ENCODE measurements around the gene IMPDH1.
A peak's percentile ranks its signal among the peaks of the same experiment; 100 is the strongest.

Gene IMPDH1

GRCh38 chr7:128398841-128399135 lies 11.0 kb downstream of the IMPDH1 start:
- TF ChIP-seq CEBPB (IDR thresholded peaks at IDR 0.05) (no peak), ZBTB7A (IDR thresholded peaks at IDR 0.05; ENCODE audit: low read depth) (no peak), TCF12 (IDR thresholded peaks at IDR 0.05; ENCODE audit: low read depth) (no peak), REST (IDR thresholded peaks at IDR 0.05; ENCODE audit: low read depth) (no peak), YY1 (IDR thresholded peaks at IDR 0.05; ENCODE audit: low read depth) (no peak)

- TF ChIP-seq RAD21 (IDR thresholded peaks at IDR 0.05; ENCODE audit: low read depth) (peak; percentile 77), EGR1 (IDR thresholded peaks at IDR 0.05) (no peak)
These were observed 11.6 kb downstream of the IMPDH1 start for GRCh38 chr7:128398016-128398840.

GRCh38 chr7:128396357-128396756 lies 13.4 kb downstream of the IMPDH1 start:
- no peak for TF ChIP-seq FOXM1 (IDR thresholded peaks at IDR 0.05; ENCODE audit: borderline replicate concordance, low read depth)
- no peak for TF ChIP-seq NFIC (IDR thresholded peaks at IDR 0.05)
- TF ChIP-seq YY1 (IDR thresholded peaks at IDR 0.05; ENCODE audit: low read depth): no peak
- no peak for TF ChIP-seq TAF1 (IDR thresholded peaks at IDR 0.05; ENCODE audit: low read depth)
- TF ChIP-seq EP300 (IDR thresholded peaks at IDR 0.05; ENCODE audit: borderline replicate concordance): no peak
- no peak for TF ChIP-seq MAX (IDR thresholded peaks at IDR 0.05)
- TF ChIP-seq REST (IDR thresholded peaks at IDR 0.05; ENCODE audit: low read depth): no peak

- no peak for TF ChIP-seq EP300 (IDR thresholded peaks at IDR 0.05; ENCODE audit: borderline replicate concordance)
- TF ChIP-seq EGR1 (IDR thresholded peaks at IDR 0.05): no peak
These were observed 14.0 kb downstream of the IMPDH1 start for GRCh38 chr7:128395748-128396147.

GRCh38 chr7:128394904-128395496 lies 14.8 kb downstream of the IMPDH1 start:
- TF ChIP-seq YY1 (IDR thresholded peaks at IDR 0.05; ENCODE audit: low read depth): no peak
- no peak for TF ChIP-seq TAF1 (IDR thresholded peaks at IDR 0.05; ENCODE audit: low read depth)
- TF ChIP-seq MAX (IDR thresholded peaks at IDR 0.05): no peak
- no peak for TF ChIP-seq RAD21 (IDR thresholded peaks at IDR 0.05; ENCODE audit: low read depth)
- no peak for TF ChIP-seq EGR1 (IDR thresholded peaks at IDR 0.05)
- no peak for TF ChIP-seq USF1 (IDR thresholded peaks at IDR 0.05)
- no peak for TF ChIP-seq NFIC (IDR thresholded peaks at IDR 0.05)
- TF ChIP-seq REST (IDR thresholded peaks at IDR 0.05; ENCODE audit: low read depth): no peak
- no peak for TF ChIP-seq TEAD4 (IDR thresholded peaks at IDR 0.05)
- TF ChIP-seq FOXM1 (IDR thresholded peaks at IDR 0.05; ENCODE audit: borderline replicate concordance, low read depth): no peak

Measured in Ishikawa (cell line).